Osteoblast (primary cell): ENCODE data around the gene H1-8. TPM values are rescaled to one million over a fixed set of nuclear protein-coding genes. Genes with fewer than 3 reads are reported as not detected.

ENCODE experiments used
- DNase-seq: peaks from one replicate; pipeline ENCODE4 v3.0.0; 2011; ENCODE audit warnings: low spot score, mixed read lengths; ENCODE audit not compliant: insufficient read length; ENCODE audit errors: missing footprints
- H2AFZ ChIP-seq: 2 replicates; pipeline ENCODE4 v1.6.0; 2011; ENCODE audit warnings: mild to moderate bottlenecking, low read length
- H3K27ac ChIP-seq: 2 replicates; pipeline ENCODE4 v1.5.1; 2011; ENCODE audit warnings: mild to moderate bottlenecking, low read depth, low read length, moderate library complexity
- H3K27me3 ChIP-seq: 2 replicates; pipeline ENCODE4 v1.6.0; 2012; ENCODE audit warnings: mild to moderate bottlenecking, control low read depth, inconsistent platforms, low read length, moderate library complexity; ENCODE audit not compliant: insufficient read depth
- H3K36me3 ChIP-seq: 2 replicates; pipeline ENCODE4 v1.5.1; 2011; ENCODE audit warnings: mild to moderate bottlenecking, low read length, control low read depth, moderate library complexity; ENCODE audit not compliant: insufficient read depth
- H3K4me1 ChIP-seq: 2 replicates; pipeline ENCODE4 v1.5.1; 2011; ENCODE audit warnings: mild to moderate bottlenecking, low read length, control low read depth, moderate library complexity; ENCODE audit not compliant: insufficient read depth
- H3K4me2 ChIP-seq: 2 replicates; pipeline ENCODE4 v1.6.0; 2011; ENCODE audit warnings: mild to moderate bottlenecking, low read length; ENCODE audit not compliant: insufficient read depth
- H3K4me3 ChIP-seq: fragments of 200-600 bp; sonication (generic); 3 replicates; pipeline ENCODE4 v1.5.1; 2012; ENCODE audit warnings: mild to moderate bottlenecking, low read length, inconsistent platforms; ENCODE audit not compliant: insufficient read depth
- H3K79me2 ChIP-seq: 2 replicates; pipeline ENCODE4 v1.6.0; 2012; ENCODE audit warnings: mild to moderate bottlenecking, low read length, control low read depth, inconsistent platforms; ENCODE audit not compliant: insufficient read depth
- H3K9me3 ChIP-seq: 2 replicates; pipeline ENCODE4 v1.5.1; 2011; ENCODE audit warnings: low read depth, low read length, control low read depth
- H4K20me1 ChIP-seq: 2 replicates; pipeline ENCODE4 v1.6.0; 2012; ENCODE audit warnings: mild to moderate bottlenecking, low read length, control low read depth; ENCODE audit not compliant: insufficient read depth
- CTCF ChIP-seq: IDR thresholded peaks from 2 replicates; pipeline ENCODE4 v1.5.1; 2011; ENCODE audit warnings: mild to moderate bottlenecking, low read depth, low read length, moderate library complexity; ENCODE audit errors: extremely low read depth
- total RNA-seq: library from RNA; depleted of rRNA; stranded (reverse); fragments of >200 nt; gene quantifications from 2 replicates; pipeline ENCODE4 v1.2.3, GENCODE V29; 2012

H1-8 gene
- total RNA-seq, 1 donor = not detected

- H3K36me3 ChIP-seq = peaks cover 5% of the 10 kb centered on the region
- no peak for TF ChIP-seq CTCF
- peaks cover 88% of the 10 kb centered on the region for H3K79me2 ChIP-seq
- H3K27ac ChIP-seq = peak overlapping the region; percentile 96
- H3K9me3 ChIP-seq = no peaks in the 10 kb centered on the region
- H3K27me3 ChIP-seq = no peaks in the 10 kb centered on the region
- H3K4me2 ChIP-seq = no peak overlapping the region
- no peak overlapping the region for H2AFZ ChIP-seq
- H3K4me3 ChIP-seq = no peak overlapping the region
- peaks cover 16% of the 10 kb centered on the region for H4K20me1 ChIP-seq
- peaks cover 73% of the 10 kb centered on the region for H3K4me1 ChIP-seq
- no peak for DNase-seq
These were observed 52.0 kb downstream of the H1-8 start for GRCh38 chr3:129594907-129595390.

- TF ChIP-seq CTCF = no peak
- H3K79me2 ChIP-seq = peaks cover 88% of the 10 kb centered on the region
- H4K20me1 ChIP-seq = peaks cover 22% of the 10 kb centered on the region
- peaks cover 80% of the 10 kb centered on the region for H3K4me1 ChIP-seq
- no peaks in the 10 kb centered on the region for H3K9me3 ChIP-seq
- peak overlapping the region; percentile 68 for H3K4me2 ChIP-seq
- H3K36me3 ChIP-seq = peaks cover 5% of the 10 kb centered on the region
- no peak for DNase-seq
- H3K27me3 ChIP-seq = no peaks in the 10 kb centered on the region
- peak overlapping the region; percentile 25 for H2AFZ ChIP-seq
- H3K27ac ChIP-seq = peak overlapping the region; percentile 96
- peak overlapping the region; percentile 24 for H3K4me3 ChIP-seq
These were observed 52.7 kb downstream of the H1-8 start for GRCh38 chr3:129595544-129596193.

GRCh38 chr3:129596194-129597086, 53.5 kb downstream of the H1-8 start:
- peak overlapping the region; percentile 43 for H3K4me3 ChIP-seq
- peaks cover 80% of the 10 kb centered on the region for H3K4me1 ChIP-seq
- no peaks in the 10 kb centered on the region for H3K36me3 ChIP-seq
- peak overlapping the region; percentile 25 for H2AFZ ChIP-seq
- H4K20me1 ChIP-seq = peaks cover 28% of the 10 kb centered on the region
- H3K27me3 ChIP-seq = no peaks in the 10 kb centered on the region
- no peak for TF ChIP-seq CTCF
- H3K27ac ChIP-seq = peak overlapping the region; percentile 96
- no peaks in the 10 kb centered on the region for H3K9me3 ChIP-seq
- peaks cover 88% of the 10 kb centered on the region for H3K79me2 ChIP-seq
- peak overlapping the region; percentile 68 for H3K4me2 ChIP-seq
- DNase-seq = peak; percentile 99
